DMS53 treated with DMSO at 0.1 percent for 48 hours (cell line): ENCODE data around the gene KRTAP10-2.
"Not testable (repeated sequence)": the region's sequence is repeated elsewhere in the genome, so short reads cannot be mapped to it uniquely, and the experiment has no call there.

Experiments used
- DNase-seq: peaks from one replicate; lab custom pipeline; 2025; ENCODE audit not compliant: unreplicated experiment; lab: John Stamatoyannopoulos, UW

Gene KRTAP10-2

GRCh38 chr21:44568261-44568660 is 17.0 kb upstream of the KRTAP10-2 start:
- DNase-seq = no peak

GRCh38 chr21:44567481-44568171 is 16.3 kb upstream of the KRTAP10-2 start:
- no peak for DNase-seq

- no peak for DNase-seq
These were observed 15.1 kb upstream of the KRTAP10-2 start for GRCh38 chr21:44566403-44566802.

- no peak for DNase-seq
These were observed 13.7 kb upstream of the KRTAP10-2 start for GRCh38 chr21:44564886-44565598.

GRCh38 chr21:44564099-44564498 is 12.8 kb upstream of the KRTAP10-2 start:
- no peak for DNase-seq

GRCh38 chr21:44558695-44559094 is 7.4 kb upstream of the KRTAP10-2 start, which contains the start of gene KRTAP10-3:
Gene KRTAP10-3 (minus strand): TSS chr21:44558795. CDS start chr21:44558715, 80 bp downstream.
- no peak for DNase-seq

- not testable (repeated sequence) for DNase-seq
These were observed 7.0 kb upstream of the KRTAP10-2 start for GRCh38 chr21:44558329-44558675.

GRCh38 chr21:44557491-44558328 is 6.4 kb upstream of the KRTAP10-2 start:
- no peak for DNase-seq

- DNase-seq = no peak
These were observed 5.6 kb upstream of the KRTAP10-2 start for GRCh38 chr21:44556879-44557278.

- DNase-seq = no peak
These were observed 4.0 kb upstream of the KRTAP10-2 start for GRCh38 chr21:44555200-44555875.

GRCh38 chr21:44552681-44553080 is 1.4 kb upstream of the KRTAP10-2 start:
- no peak for DNase-seq

- no peak for DNase-seq
These were observed 831 bp upstream of the KRTAP10-2 start for GRCh38 chr21:44552136-44552535.

GRCh38 chr21:44550807-44551206 is 498 bp downstream of the KRTAP10-2 start:
- no peak for DNase-seq

GRCh38 chr21:44550285-44550684 is 1.0 kb downstream of the KRTAP10-2 start:
- not testable (repeated sequence) for DNase-seq

GRCh38 chr21:44549525-44550211 is 1.6 kb downstream of the KRTAP10-2 start:
- no peak for DNase-seq

- no peak for DNase-seq
These were observed 2.4 kb downstream of the KRTAP10-2 start for GRCh38 chr21:44548922-44549321.

- no peak for DNase-seq
These were observed 2.9 kb downstream of the KRTAP10-2 start for GRCh38 chr21:44548381-44548780.

GRCh38 chr21:44547656-44548331 is 3.5 kb downstream of the KRTAP10-2 start:
- no peak for DNase-seq

- no peak for DNase-seq
These were observed 6.7 kb downstream of the KRTAP10-2 start for GRCh38 chr21:44544566-44544965.

GRCh38 chr21:44542716-44543115 is 8.6 kb downstream of the KRTAP10-2 start:
- no peak for DNase-seq
